DND-41 (cell line): ENCODE measurements around the gene LSM7.

Source experiments
- ATAC-seq: fragments of 200-7000 bp; cut with Tn5 transposase; 3 replicates; pipeline ENCODE4 v1.9.1; 2021; ENCODE audit warnings: low read depth; ENCODE audit not compliant: insufficient read depth
- DNase-seq: peaks from one replicate; pipeline ENCODE4 v3.0.0-alpha.2; 2020
- H2AFZ ChIP-seq: 2 replicates; pipeline ENCODE4 v1.6.0; 2012; ENCODE audit warnings: low read depth, low read length
- H3K27ac ChIP-seq: 2 replicates; pipeline ENCODE4 v1.5.1; 2012; ENCODE audit warnings: low read length, inconsistent platforms
- H3K27me3 ChIP-seq: fragments of 200-600 bp; sonication (generic); 2 replicates; pipeline ENCODE4 v1.6.0; 2012; ENCODE audit warnings: low read length, mild to moderate bottlenecking, inconsistent platforms; ENCODE audit not compliant: insufficient read depth, poor library complexity
- H3K36me3 ChIP-seq: 2 replicates; pipeline ENCODE4 v1.5.1; 2012; ENCODE audit warnings: low read length, inconsistent platforms; ENCODE audit not compliant: insufficient read depth
- H3K4me1 ChIP-seq: 2 replicates; pipeline ENCODE4 v1.5.1; 2012; ENCODE audit warnings: mild to moderate bottlenecking, low read length; ENCODE audit not compliant: insufficient read depth
- H3K4me2 ChIP-seq: 2 replicates; pipeline ENCODE4 v1.6.0; 2012; ENCODE audit warnings: mild to moderate bottlenecking, moderate library complexity, low read length, inconsistent platforms; ENCODE audit not compliant: insufficient read depth
- H3K4me3 ChIP-seq, 2 experiments: fragments of 200-600 bp in 1 of 2; shearing (Covaris generic) in 1 of 2; 2 replicates each; pipeline ENCODE4 v1.5.1; 2012 to 2016; ENCODE audit warnings: inconsistent platforms in 2 of 2, low read length in 2 of 2, mild to moderate bottlenecking in 2 of 2, low read depth in 1 of 2, moderate library complexity in 1 of 2
- H3K79me2 ChIP-seq: 2 replicates; pipeline ENCODE4 v1.6.0; 2012; ENCODE audit warnings: low read length, inconsistent platforms; ENCODE audit not compliant: insufficient read depth
- H3K9ac ChIP-seq: 2 replicates; pipeline ENCODE4 v1.6.0; 2012; ENCODE audit warnings: low read depth, mild to moderate bottlenecking, inconsistent platforms, low read length, moderate library complexity
- H3K9me3 ChIP-seq: 2 replicates; pipeline ENCODE4 v1.5.1; 2012; ENCODE audit warnings: low read length, moderate library complexity, mild to moderate bottlenecking, inconsistent platforms; ENCODE audit not compliant: insufficient read depth, severe bottlenecking
- H4K20me1 ChIP-seq: 2 replicates; pipeline ENCODE4 v1.6.0; 2012; ENCODE audit warnings: low read length; ENCODE audit not compliant: insufficient read depth
- EZH2 ChIP-seq: IDR thresholded peaks from 3 replicates; pipeline ENCODE4 v1.6.1; 2012; ENCODE audit warnings: borderline replicate concordance, low read depth, mild to moderate bottlenecking, moderate library complexity, low read length, inconsistent platforms; ENCODE audit not compliant: severe bottlenecking
- TF ChIP-seq, protein P1 (sequence below): IDR thresholded peaks from 2 replicates; pipeline ENCODE4 v1.5.1; 2012; ENCODE audit warnings: borderline replicate concordance, low read length, moderate library complexity, mild to moderate bottlenecking; ENCODE audit not compliant: poor library complexity, severe bottlenecking; ENCODE audit errors: extremely low read depth

The LSM7 gene

DNA sequence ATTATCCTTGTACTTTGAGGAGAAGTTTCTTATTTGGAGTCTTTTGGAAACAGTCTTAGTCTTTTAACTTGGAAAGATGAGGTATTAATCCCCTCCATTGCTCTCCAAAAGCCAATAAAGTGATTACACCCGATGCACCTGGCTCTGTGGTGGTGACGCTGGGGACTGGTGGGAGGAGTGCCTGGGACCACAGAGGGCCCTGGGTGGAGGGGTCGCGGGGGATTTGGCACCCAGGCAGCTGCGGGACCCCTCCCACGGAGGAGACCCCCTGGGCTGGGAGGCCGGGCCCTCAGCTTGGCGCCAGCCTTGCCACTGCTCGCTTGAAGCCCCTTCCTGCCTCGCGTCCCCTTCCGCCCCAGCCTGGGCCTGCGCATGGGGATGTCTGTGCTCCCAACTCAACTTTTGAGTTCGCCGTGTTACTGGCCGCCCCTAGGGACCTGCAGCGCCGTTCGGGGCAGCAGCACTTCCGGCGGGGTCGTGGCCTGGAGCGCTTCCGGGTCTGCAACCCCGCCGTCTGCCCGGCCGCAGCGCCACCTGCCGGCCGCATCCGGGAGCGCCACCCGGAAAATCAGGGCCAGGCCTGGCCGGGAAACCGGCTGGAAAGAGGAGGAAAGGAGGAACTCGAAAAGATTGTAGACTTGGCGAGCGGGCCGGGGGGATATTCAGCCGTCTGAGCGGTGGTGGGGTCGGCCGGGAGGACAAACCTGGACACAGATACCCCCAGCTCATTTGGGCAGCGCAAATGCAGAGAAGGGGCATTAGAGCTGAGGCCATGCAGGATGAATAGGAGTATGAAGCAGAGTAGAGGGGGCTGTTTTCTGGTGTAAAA, 54.8 kb downstream of the LSM7 start:
- H3K36me3 ChIP-seq, result peaks cover 58% of the 10 kb centered on the region
- no peaks in the 10 kb centered on the region for H3K9me3 ChIP-seq
- no peak overlapping the region for H2AFZ ChIP-seq
- H3K27me3 ChIP-seq, result no peaks in the 10 kb centered on the region
- H3K9ac ChIP-seq, result peak overlapping the region; percentile 100
- H4K20me1 ChIP-seq, result peaks cover 68% of the 10 kb centered on the region
- DNase-seq, result peak; percentile 94
- peak overlapping the region; percentile 21 to 100; a peak in 3 of 4 replicates for H3K4me3 ChIP-seq
- ATAC-seq, result peak; percentile 77
- H3K4me2 ChIP-seq, result peak overlapping the region; percentile 84
- peaks cover 68% of the 10 kb centered on the region for H3K79me2 ChIP-seq
- peak overlapping the region; percentile 73 for H3K27ac ChIP-seq
- TF ChIP-seq EZH2, result no peak
- TF ChIP-seq, protein P1, sequence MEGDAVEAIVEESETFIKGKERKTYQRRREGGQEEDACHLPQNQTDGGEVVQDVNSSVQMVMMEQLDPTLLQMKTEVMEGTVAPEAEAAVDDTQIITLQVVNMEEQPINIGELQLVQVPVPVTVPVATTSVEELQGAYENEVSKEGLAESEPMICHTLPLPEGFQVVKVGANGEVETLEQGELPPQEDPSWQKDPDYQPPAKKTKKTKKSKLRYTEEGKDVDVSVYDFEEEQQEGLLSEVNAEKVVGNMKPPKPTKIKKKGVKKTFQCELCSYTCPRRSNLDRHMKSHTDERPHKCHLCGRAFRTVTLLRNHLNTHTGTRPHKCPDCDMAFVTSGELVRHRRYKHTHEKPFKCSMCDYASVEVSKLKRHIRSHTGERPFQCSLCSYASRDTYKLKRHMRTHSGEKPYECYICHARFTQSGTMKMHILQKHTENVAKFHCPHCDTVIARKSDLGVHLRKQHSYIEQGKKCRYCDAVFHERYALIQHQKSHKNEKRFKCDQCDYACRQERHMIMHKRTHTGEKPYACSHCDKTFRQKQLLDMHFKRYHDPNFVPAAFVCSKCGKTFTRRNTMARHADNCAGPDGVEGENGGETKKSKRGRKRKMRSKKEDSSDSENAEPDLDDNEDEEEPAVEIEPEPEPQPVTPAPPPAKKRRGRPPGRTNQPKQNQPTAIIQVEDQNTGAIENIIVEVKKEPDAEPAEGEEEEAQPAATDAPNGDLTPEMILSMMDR, result peak; percentile 98
- peaks cover 39% of the 10 kb centered on the region for H3K4me1 ChIP-seq
